Inflammatory macrophage treated with lipopolysaccharide for 4 hours (primary cell): ENCODE measurements around the gene GLP2R.
A peak's percentile ranks its signal among the peaks of the same experiment; 100 is the strongest.

Experiments used
- DNase-seq: peaks from one replicate; pipeline ENCODE4 v3.0.0-alpha.2; 2020

The GLP2R gene

GRCh38 chr17:9859781-9860180 lies 34.1 kb downstream of the GLP2R start:
- DNase-seq, result no peak

- no peak for DNase-seq
Measured at GRCh38 chr17:9860851-9861250, 35.1 kb downstream of the GLP2R start.

GRCh38 chr17:9862220-9862619 lies 36.5 kb downstream of the GLP2R start:
- DNase-seq, result no peak

GRCh38 chr17:9862949-9863348 lies 37.2 kb downstream of the GLP2R start:
- DNase-seq, result no peak

GRCh38 chr17:9865586-9865985 lies 39.9 kb downstream of the GLP2R start:
- DNase-seq, result peak; percentile 33

- DNase-seq, result no peak
Measured at GRCh38 chr17:9868552-9868951, 42.8 kb downstream of the GLP2R start.

GRCh38 chr17:9872852-9873251 lies 47.1 kb downstream of the GLP2R start:
- DNase-seq, result no peak

GRCh38 chr17:9874722-9875121 lies 49.0 kb downstream of the GLP2R start:
- DNase-seq, result no peak

- DNase-seq, result no peak
Measured at GRCh38 chr17:9875441-9875840, 49.7 kb downstream of the GLP2R start.

GRCh38 chr17:9878356-9878755 lies 52.6 kb downstream of the GLP2R start:
- no peak for DNase-seq

GRCh38 chr17:9878786-9879525 lies 53.2 kb downstream of the GLP2R start:
- DNase-seq, result peak; percentile 72

GRCh38 chr17:9880582-9880999 lies 54.9 kb downstream of the GLP2R start:
- peak; percentile 91 for DNase-seq

- DNase-seq, result no peak
Measured at GRCh38 chr17:9883451-9883850, 57.7 kb downstream of the GLP2R start.

- DNase-seq, result peak; percentile 64
Measured at GRCh38 chr17:9886141-9886930, 60.6 kb downstream of the GLP2R start.

- no peak for DNase-seq
Measured at GRCh38 chr17:9887508-9887907, 61.8 kb downstream of the GLP2R start.

- DNase-seq, result peak; percentile 51
Measured at GRCh38 chr17:9890124-9890523, 64.4 kb downstream of the GLP2R start.

- DNase-seq, result no peak
Measured at GRCh38 chr17:9893411-9894012, 67.8 kb downstream of the GLP2R start.

GRCh38 chr17:9894231-9894630 lies 68.5 kb downstream of the GLP2R start:
- no peak for DNase-seq

GRCh38 chr17:9895923-9896322 lies 70.2 kb downstream of the GLP2R start:
- DNase-seq, result peak; percentile 25

- no peak for DNase-seq
Measured at GRCh38 chr17:9897372-9897968, 71.7 kb downstream of the GLP2R start.

GRCh38 chr17:9898812-9899211 lies 73.1 kb downstream of the GLP2R start:
- DNase-seq, result no peak

GRCh38 chr17:9899280-9900043 lies 73.7 kb downstream of the GLP2R start:
- DNase-seq, result no peak
